Erythroblast (primary cell): ENCODE measurements around the gene HSD17B1.

Experiments used
- GATA1 ChIP-seq: IDR thresholded peaks from 2 replicates; pipeline ENCODE4 v1.6.1; 2011; ENCODE audit warnings: low read depth, mild to moderate bottlenecking, control low read depth, low read length, moderate library complexity
- POLR2A ChIP-seq: IDR thresholded peaks from 2 replicates; pipeline ENCODE4 v1.6.1; 2011; ENCODE audit warnings: mild to moderate bottlenecking, low read length

DNA sequence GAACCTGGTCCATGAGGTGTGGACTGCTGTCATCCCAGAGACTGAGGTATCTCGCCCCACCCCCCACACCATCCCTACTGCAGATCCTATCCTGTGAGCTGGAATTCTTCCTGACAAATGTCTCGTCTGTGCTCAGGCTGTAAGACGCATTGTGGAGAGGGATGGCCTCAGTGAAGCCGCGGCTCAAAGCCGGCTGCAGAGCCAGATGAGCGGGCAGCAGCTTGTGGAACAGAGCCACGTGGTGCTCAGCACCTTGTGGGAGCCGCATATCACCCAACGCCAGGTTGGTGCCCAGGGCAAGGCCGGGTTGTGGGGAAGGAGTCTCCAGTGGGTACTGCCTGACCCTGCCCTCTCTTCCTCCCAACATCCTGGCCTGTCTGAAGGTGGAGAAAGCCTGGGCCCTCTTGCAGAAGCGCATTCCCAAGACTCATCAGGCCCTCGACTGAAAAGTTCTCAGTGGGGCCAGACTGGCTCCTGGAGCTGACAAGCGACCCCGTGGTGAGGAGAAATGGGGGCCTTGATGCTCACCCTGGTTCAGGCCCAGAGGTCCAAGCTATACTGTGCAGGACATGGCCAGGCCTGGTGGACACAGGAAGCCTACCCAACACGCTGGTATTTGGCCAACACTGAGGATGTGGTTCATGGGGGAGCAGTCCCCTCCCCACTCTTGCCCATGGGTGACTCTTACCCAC, 12.9 kb downstream of the HSD17B1 start:
- no peak for TF ChIP-seq POLR2A
- TF ChIP-seq GATA1 = no peak
